PC-3 (cell line): ENCODE measurements around the gene NINL.

Experiments used
- CTCF ChIP-seq: fragments of 300-600 bp; sonication (generic); conservative IDR thresholded peaks from 2 replicates; pipeline ENCODE4 v1.5.1; 2017; ENCODE audit warnings: antibody characterized with exemption, low read depth, mild to moderate bottlenecking, low read length
- EZH2phosphoT487 ChIP-seq: fragments of 300-600 bp; sonication (generic); IDR thresholded peaks from 2 replicates; pipeline ENCODE4 v1.6.1; 2018; ENCODE audit warnings: mild to moderate bottlenecking, antibody characterized with exemption, low read length, borderline replicate concordance

- TF ChIP-seq CTCF (no peak), EZH2phosphoT487 (no peak)
Measured at GRCh38 chr20:25563876-25564275, 21.5 kb downstream of the NINL start.
